Left hindlimb (tissue), 1 donor: ENCODE results near the gene ITPA.

Experiments
- DNase-seq: peaks from one replicate; pipeline ENCODE4 v3.0.0-alpha.2; 2018

The ITPA gene

GRCh38 chr20:3209257-3209945 lies at the start of gene ITPA:
ITPA (plus strand) TSS chr20:3209498; CDS start chr20:3209552, 54 bp downstream.
- peak; percentile 71 for DNase-seq

GRCh38 chr20:3160418-3160817 lies 48.9 kb upstream of the ITPA start:
- no peak for DNase-seq

- DNase-seq: no peak
Observed at GRCh38 chr20:3161316-3162079, 47.8 kb upstream of the ITPA start.

- DNase-seq: no peak
Observed at GRCh38 chr20:3162080-3162611, 47.2 kb upstream of the ITPA start.

- DNase-seq: no peak
Observed at GRCh38 chr20:3163099-3164042, 45.9 kb upstream of the ITPA start.

- DNase-seq: no peak
Observed at GRCh38 chr20:3164043-3164762, 45.1 kb upstream of the ITPA start.

GRCh38 chr20:3164763-3165410 lies 44.4 kb upstream of the ITPA start:
- DNase-seq: no peak

- peak; percentile 67 for DNase-seq
Observed at GRCh38 chr20:3165473-3166337, 43.6 kb upstream of the ITPA start.

GRCh38 chr20:3166338-3166912 lies 42.9 kb upstream of the ITPA start:
- no peak for DNase-seq

GRCh38 chr20:3166913-3167342 lies 42.4 kb upstream of the ITPA start:
- DNase-seq: no peak

- no peak for DNase-seq
Observed at GRCh38 chr20:3167738-3168078, 41.6 kb upstream of the ITPA start.

GRCh38 chr20:3168079-3168828 lies 41.0 kb upstream of the ITPA start:
- DNase-seq: no peak

GRCh38 chr20:3168829-3169590 lies 40.3 kb upstream of the ITPA start:
- DNase-seq: no peak

GRCh38 chr20:3171391-3172125 lies 37.7 kb upstream of the ITPA start:
- DNase-seq: no peak

- DNase-seq: no peak
Observed at GRCh38 chr20:3172126-3172932, 37.0 kb upstream of the ITPA start.

GRCh38 chr20:3172933-3173609 lies 36.2 kb upstream of the ITPA start, which contains the start of gene LZTS3:
LZTS3 (minus strand) TSS chr20:3173549; CDS start chr20:3167163, 6,386 bp downstream.
- peak; percentile 88 for DNase-seq
